GM21390 (cell line): Measurements from ENCODE around the gene PAQR5.

ENCODE experiments used
- ATAC-seq: cut with Tn5 transposase; IDR thresholded peaks from one replicate; pipeline ENCODE4 v1.9.1; 2021; ENCODE audit not compliant: unreplicated experiment

Gene PAQR5

DNA sequence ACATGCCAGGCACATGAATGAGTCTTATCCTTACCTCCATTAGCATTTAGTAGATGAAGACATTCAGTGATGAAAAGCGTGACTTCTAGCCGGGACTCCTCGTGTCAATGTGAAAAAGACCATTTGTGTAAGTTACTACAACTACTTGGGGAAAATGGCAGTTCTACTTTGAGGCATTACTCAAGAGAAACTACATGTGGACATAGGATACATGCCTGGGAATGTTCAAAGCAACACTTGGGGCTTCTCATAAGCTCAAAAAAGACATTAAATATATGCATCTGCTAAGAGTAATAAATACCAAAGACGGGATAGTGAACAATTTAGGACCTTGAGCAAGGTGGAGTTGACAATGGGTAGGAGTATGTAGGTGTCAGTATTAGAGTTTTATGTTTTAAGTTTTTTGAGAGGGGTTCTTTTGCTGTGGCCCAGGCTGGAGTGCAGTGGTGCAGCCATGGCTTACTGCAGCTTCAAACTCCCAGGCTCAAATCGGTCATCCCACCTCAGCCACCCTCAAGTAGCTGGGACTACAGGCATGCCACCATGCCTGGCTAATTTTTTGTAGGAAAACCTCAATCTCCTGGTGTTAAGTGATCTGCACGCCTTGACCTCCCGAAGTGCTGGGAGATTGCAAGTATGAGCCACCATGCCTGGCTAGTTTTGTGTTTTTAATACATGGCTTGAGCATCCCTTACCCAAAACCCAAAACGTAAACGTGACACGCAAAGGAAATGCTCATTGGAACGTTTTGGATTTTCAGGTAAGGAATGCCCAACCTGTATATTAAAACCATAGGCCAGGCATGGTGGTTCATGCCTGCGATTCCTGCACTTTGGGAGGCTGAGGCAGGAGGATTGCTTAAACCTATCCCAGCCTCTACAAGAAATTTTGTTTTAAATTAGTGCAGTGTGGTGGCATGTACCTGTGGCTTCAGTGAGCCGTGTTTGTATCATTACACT lies 157.8 kb downstream of the PAQR5 start:
- ATAC-seq = no peak
